Endothelial cell of umbilical vein (primary cell): Measurements from ENCODE around the gene ALDH1L1. TPM values are rescaled to one million over a fixed set of nuclear protein-coding genes. Genes with fewer than 3 reads are reported as not detected.
A peak's percentile ranks its signal among the peaks of the same experiment; 100 is the strongest.

ENCODE experiments used
- Bru-seq: library from RNA; stranded (reverse); fragments of 400-500 nt; gene quantifications from one replicate; lab custom pipeline; 2021; lab: Mats Ljungman, UMichigan
- BruChase-seq, 2 experiments: library from RNA; stranded (reverse); fragments of 400-500 nt; gene quantifications; one replicate each; lab custom pipeline; 2021; lab: Mats Ljungman, UMichigan
- BruUV-seq: library from RNA; stranded (reverse); fragments of 400-500 nt; replicated peaks from 2 replicates; lab custom pipeline; 2021; lab: Mats Ljungman, UMichigan
- CTCF ChIA-PET: fragments of 300-600, 350-600 bp; sonication (Branson Sonifier 250); formaldehyde crosslinking; loops from one replicate; lab custom pipeline; 2021; ENCODE audit warnings: antibody characterized with exemption, inconsistent platforms; lab: Charles Lee
- POLR2A ChIA-PET: fragments of 300-600, 350-600 bp; sonication (Branson Sonifier 250); formaldehyde crosslinking; loops from one replicate; lab custom pipeline; 2021; ENCODE audit warnings: antibody characterized with exemption, inconsistent platforms; lab: Charles Lee
- DNase-seq: peaks from one replicate; pipeline ENCODE4 v3.0.0-alpha.2; 2011; ENCODE audit warnings: low read depth, low spot score
- FAIRE-seq: peaks from 2 replicates; lab custom pipeline; 2011; peaks lifted over from hg19 to GRCh38; lab: Jason Lieb, UNC
- H2AFZ ChIP-seq: 2 replicates; pipeline ENCODE4 v1.6.0; 2012; ENCODE audit warnings: low read depth, low read length, control low read depth, inconsistent platforms
- H3K27ac ChIP-seq: 2 replicates; pipeline ENCODE4 v1.5.1; 2011; ENCODE audit warnings: low read depth, mild to moderate bottlenecking, control low read depth, low read length, moderate library complexity; ENCODE audit not compliant: insufficient read depth
- H3K27me3 ChIP-seq, 2 experiments: 2 replicates each; pipeline versions ENCODE4 v1.6.0 to v1.6.1; 2011; ENCODE audit warnings: low read length in 2 of 2, mixed read lengths in 1 of 2; ENCODE audit not compliant: control insufficient read depth in 2 of 2, insufficient read depth in 2 of 2
- H3K36me3 ChIP-seq, 2 experiments: 2 replicates in 1 of 2; 3 replicates in 1 of 2; pipeline ENCODE4 v1.5.1; 2011; ENCODE audit warnings: low read length in 2 of 2, mild to moderate bottlenecking in 1 of 2, moderate library complexity in 1 of 2; ENCODE audit not compliant: control insufficient read depth in 2 of 2, insufficient read depth in 2 of 2; ENCODE audit errors: extremely low read depth in 1 of 2
- H3K4me1 ChIP-seq: 3 replicates; pipeline ENCODE4 v1.5.1; 2011; ENCODE audit warnings: mild to moderate bottlenecking, low read length; ENCODE audit not compliant: control insufficient read depth, insufficient read depth; ENCODE audit errors: extremely low read depth
- H3K4me2 ChIP-seq: 2 replicates; pipeline ENCODE4 v1.6.1; 2011; ENCODE audit warnings: low read length, control low read depth, mixed read lengths; ENCODE audit not compliant: insufficient read depth
- H3K4me3 ChIP-seq, 3 experiments: fragments of 200-600 bp in 1 of 3; sonication (generic), shearing (Covaris generic) in 1 of 3; replicated peaks in 1 of 3; 2 replicates each; pipeline ENCODE4 v1.5.1; 2011 to 2016; ENCODE audit warnings: control low read depth in 3 of 3, low read length in 3 of 3, mild to moderate bottlenecking in 2 of 3, inconsistent platforms in 1 of 3, low read depth in 1 of 3, moderate library complexity in 1 of 3; ENCODE audit not compliant: insufficient read depth in 1 of 3
- H3K79me2 ChIP-seq: 2 replicates; pipeline ENCODE4 v1.6.0; 2012; ENCODE audit warnings: low read length, inconsistent platforms; ENCODE audit not compliant: control insufficient read depth, insufficient read depth
- H3K9ac ChIP-seq: replicated peaks from 2 replicates; pipeline ENCODE3; 2011; ENCODE audit warnings: low read length, control low read depth; ENCODE audit not compliant: insufficient read depth; ENCODE audit errors: extremely low read depth
- H3K9me1 ChIP-seq: replicated peaks from 3 replicates; pipeline ENCODE4 v1.6.0; 2011; ENCODE audit warnings: mild to moderate bottlenecking, low read length; ENCODE audit not compliant: control insufficient read depth, insufficient read depth; ENCODE audit errors: extremely low read depth
- H3K9me3 ChIP-seq: replicated peaks from 2 replicates; pipeline ENCODE4 v1.5.1; 2012; ENCODE audit warnings: low read length, inconsistent platforms; ENCODE audit not compliant: control insufficient read depth, insufficient read depth
- H4K20me1 ChIP-seq: replicated peaks from 2 replicates; pipeline ENCODE3; 2011; ENCODE audit warnings: mild to moderate bottlenecking, low read length; ENCODE audit not compliant: control insufficient read depth, insufficient read depth; ENCODE audit errors: extremely low read depth
- CTCF ChIP-seq, 2 donors: IDR thresholded peaks; 1 replicate in 1 of 2; 2 replicates in 1 of 2; pipeline ENCODE4 v1.5.1; 2011; ENCODE audit warnings: low read length in 2 of 2, mild to moderate bottlenecking in 2 of 2, moderate library complexity in 2 of 2, control low read depth in 1 of 2, inconsistent platforms in 1 of 2, low read depth in 1 of 2; ENCODE audit not compliant: insufficient read depth in 1 of 2; ENCODE audit errors: extremely low read depth in 1 of 2
- EZH2 ChIP-seq: IDR thresholded peaks from 2 replicates; pipeline ENCODE4 v1.6.1; 2012; ENCODE audit warnings: borderline replicate concordance, low read depth, mild to moderate bottlenecking, moderate library complexity, low read length, inconsistent platforms; ENCODE audit not compliant: severe bottlenecking
- FOS ChIP-seq: IDR thresholded peaks from 2 replicates; pipeline ENCODE4 v1.6.1; 2011; ENCODE audit warnings: mild to moderate bottlenecking, low read length, moderate library complexity, borderline replicate concordance; ENCODE audit not compliant: insufficient read depth
- GATA2 ChIP-seq: IDR thresholded peaks from 2 replicates; pipeline ENCODE4 v1.7.0; 2011; ENCODE audit warnings: low read depth, mild to moderate bottlenecking, moderate library complexity, mixed read lengths, low read length; ENCODE audit not compliant: insufficient read length, insufficient read depth
- JUN ChIP-seq: IDR thresholded peaks from 2 replicates; pipeline ENCODE4 v1.6.1; 2011; ENCODE audit warnings: borderline replicate concordance, low read depth; ENCODE audit not compliant: insufficient read length, insufficient read depth
- MYC ChIP-seq: IDR thresholded peaks from one replicate; pipeline ENCODE4 v1.6.1; 2011; ENCODE audit warnings: mild to moderate bottlenecking, low read depth, low read length
- POLR2A ChIP-seq: IDR thresholded peaks from 2 replicates; pipeline ENCODE4 v1.6.1; 2012; ENCODE audit warnings: low read depth, mild to moderate bottlenecking, control low read depth, low read length
- POLR2AphosphoS5 ChIP-seq: IDR thresholded peaks from 2 replicates; pipeline ENCODE4 v1.6.1; 2012; ENCODE audit warnings: low read depth, mild to moderate bottlenecking, control low read depth, low read length, moderate library complexity; ENCODE audit not compliant: insufficient read depth
- dilution Hi-C: fragments of 300-500 bp; cut with MboI; formaldehyde crosslinking; loops from one replicate; pipeline ENCODE4 v1.15.0; 2019; ENCODE audit warnings: low sequenced_read_pairs; ENCODE audit not compliant: extremely low pct_ligation_motif_present
- intact Hi-C: fragments of 100-400 bp; cut with micrococcal nuclease; formaldehyde crosslinking; loops from one replicate; pipeline ENCODE4 v1.10.0; 2022
- long read RNA-seq: library from polyadenylated mRNA; stranded (forward); transcript quantifications from one replicate; pipeline ENCODE4 v2.0.0, GENCODE V29; 2021
- polyA minus RNA-seq, 3 experiments: library from RNA; depleted of rRNA, polyadenylated mRNA; stranded (reverse); fragments of >200 nt; gene quantifications; 1 replicate in 1 of 3; 2 replicates in 2 of 3; pipeline ENCODE4 v1.2.3, GENCODE V29; 2011
- polyA plus RNA-seq, 4 experiments: library from polyadenylated mRNA; depleted of rRNA in 3 of 4; stranded (reverse) in 3 of 4; unstranded in 1 of 4; fragments of >200 nt; gene quantifications; 2 replicates each; pipeline versions ENCODE4 v1.2.1 to v1.2.3, GENCODE V29; 2011 to 2012; ENCODE audit warnings: missing spikeins in 1 of 4
- total RNA-seq: library from RNA; stranded (reverse); gene quantifications from 2 replicates; pipeline ENCODE4 v1.2.3, GENCODE V29; 2021
- TF ChIP-seq, protein P1 (sequence below): IDR thresholded peaks from 2 replicates; pipeline ENCODE4 v1.6.1; 2011; ENCODE audit not compliant: insufficient read depth, insufficient read length

The ALDH1L1 gene
- total RNA-seq: not detected in 2 replicates
- polyA plus RNA-seq: not detected in 2 replicates
- polyA plus RNA-seq (2011; cell fraction: cytosol; rRNA removed): not detected in 2 replicates
- not detected in 2 replicates for polyA plus RNA-seq (2011; cell fraction: nucleus; rRNA removed)
- not detected in 2 replicates for polyA plus RNA-seq (2012)
- not detected in 2 replicates for polyA minus RNA-seq
- not detected for polyA minus RNA-seq (2011; cell fraction: cytosol; rRNA and poly(A)+ RNA removed)
- polyA minus RNA-seq (2011; cell fraction: nucleus; rRNA and poly(A)+ RNA removed): not detected in 2 replicates
- Bru-seq, nascent RNA: not detected
- not detected for BruChase-seq, experiment 1, labeled RNA remaining after a 6-hour chase
- not detected for BruChase-seq, experiment 2, labeled RNA remaining after a 2-hour chase
- long read RNA-seq: 0 reads

DNA sequence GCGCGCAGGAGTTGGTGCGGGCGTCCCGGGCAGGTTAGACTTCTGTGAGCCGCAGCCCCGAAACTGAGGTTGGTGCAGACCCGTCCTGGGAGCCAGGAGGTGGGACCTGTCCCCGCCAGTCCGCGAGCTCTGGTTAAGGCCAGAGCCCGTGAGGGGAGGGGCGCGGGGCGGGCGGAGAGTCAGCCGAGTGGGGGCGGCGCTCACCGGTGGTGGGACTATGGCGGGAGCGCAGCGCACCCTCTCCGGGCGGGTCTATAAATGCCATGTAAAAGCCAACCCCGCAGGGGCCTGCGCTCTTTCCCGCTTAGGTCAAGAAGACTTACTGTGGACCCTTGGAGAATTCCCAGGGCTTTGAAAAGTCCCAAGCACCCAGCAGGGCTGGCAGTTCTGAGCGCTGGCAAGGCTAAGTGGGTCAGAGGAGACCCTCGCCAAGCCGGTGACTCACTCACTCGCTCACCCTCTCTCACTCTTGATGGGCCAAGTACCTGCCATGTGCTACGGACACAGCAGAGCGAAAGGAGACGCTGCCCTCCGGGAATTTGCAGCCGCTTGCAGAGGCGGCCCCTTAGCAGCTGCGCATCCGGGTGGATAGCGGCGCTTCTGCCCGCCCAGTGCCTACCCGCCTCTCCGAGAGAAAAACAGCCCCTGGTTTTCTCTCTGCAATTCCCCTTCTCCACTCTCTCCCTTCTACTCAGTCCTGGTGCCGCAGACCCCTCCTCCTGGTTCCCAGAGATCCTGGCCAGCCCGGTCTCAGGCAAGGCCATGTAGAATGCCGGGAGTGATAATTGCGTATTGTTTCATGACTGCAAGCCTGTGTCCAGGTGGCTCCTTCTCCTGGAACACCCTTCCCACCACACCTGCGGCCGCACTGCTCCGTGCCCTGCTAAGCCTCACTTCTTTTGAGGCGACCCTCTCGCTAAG, at the start of gene ALDH1L1:
ALDH1L1 (minus strand) TSS at position 110 of the 921 bp plus-strand sequence. CDS start 19,607 bp downstream, outside the sequence.
- H3K9me1 ChIP-seq: no peaks in the 10 kb centered on the region
- no TSS peak for BruUV-seq
- no peaks in the 10 kb centered on the region for H3K4me1 ChIP-seq
- FAIRE-seq (no peak), DNase-seq (no peak)
- peaks cover 19 to 27% of the 10 kb centered on the region in 2 experiments for H3K27me3 ChIP-seq
- H3K9ac ChIP-seq: no peak within 1 kb of the TSS
- dilution Hi-C loops: no loop called here
- no peak within 1 kb of the TSS for H3K4me2 ChIP-seq
- H3K4me3 ChIP-seq: no peak within 1 kb of the TSS
- H3K9me3 ChIP-seq: no peaks in the 10 kb centered on the region
- intact Hi-C loops: no loop called here
- TF ChIP-seq POLR2AphosphoS5 (no peak), EZH2 (peak; percentile 71)
- TF ChIP-seq, protein P1, sequence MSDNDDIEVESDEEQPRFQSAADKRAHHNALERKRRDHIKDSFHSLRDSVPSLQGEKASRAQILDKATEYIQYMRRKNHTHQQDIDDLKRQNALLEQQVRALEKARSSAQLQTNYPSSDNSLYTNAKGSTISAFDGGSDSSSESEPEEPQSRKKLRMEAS: no peak
- H2AFZ ChIP-seq: no peak within 1 kb of the TSS
- CTCF ChIA-PET: no interaction called here
- H3K27ac ChIP-seq: no peak within 1 kb of the TSS
- no peaks in the 10 kb centered on the region for H4K20me1 ChIP-seq
- POLR2A ChIA-PET: no interaction called here
- H3K36me3 ChIP-seq: no peaks in the 10 kb centered on the region
- no peaks in the 10 kb centered on the region for H3K79me2 ChIP-seq

- no peak overlapping the region for H3K4me2 ChIP-seq
- ChIA-PET CTCF (no interaction called here), POLR2A (no interaction called here)
- H3K36me3 ChIP-seq: no peaks in the 10 kb centered on the region
- no peak for FAIRE-seq
- intact Hi-C loops (no loop called here), dilution Hi-C loops (no loop called here)
- H3K4me1 ChIP-seq: no peaks in the 10 kb centered on the region
- H3K27me3 ChIP-seq: peaks cover 0 to 16% of the 10 kb centered on the region in 2 experiments
- no peak overlapping the region for H3K9ac ChIP-seq
- no peaks in the 10 kb centered on the region for H3K9me1 ChIP-seq
- H3K27ac ChIP-seq: no peak overlapping the region
- no peak overlapping the region for H2AFZ ChIP-seq
- no TSS peak for BruUV-seq
- DNase-seq: no peak
- no peaks in the 10 kb centered on the region for H3K79me2 ChIP-seq
- H3K9me3 ChIP-seq: no peaks in the 10 kb centered on the region
- TF ChIP-seq CTCF (IDR thresholded peaks at IDR 0.05; ENCODE audit: extremely low read depth in 1 of 2, insufficient read depth in 1 of 2, low read depth in 1 of 2, low read length in 2 of 2) (no peak), FOS (no peak), EZH2 (no peak), POLR2A (no peak), POLR2AphosphoS5 (no peak), JUN (no peak), MYC (no peak), GATA2 (no peak)
- TF ChIP-seq, protein P1: no peak
- H4K20me1 ChIP-seq: no peaks in the 10 kb centered on the region
- H3K4me3 ChIP-seq: no peak overlapping the region
These were observed 46.0 kb upstream of the ALDH1L1 start for GRCh38 chr3:126226374-126226773.
